ENCODE measurements around the gene CREG1. TPM values are rescaled to one million over a fixed set of nuclear protein-coding genes. Genes with fewer than 3 reads are reported as not detected.

CREG1 gene
- total and polyA plus RNA-seq, 2 experiments from 2014 or later, result 21.2 to 42.7 TPM

DNA sequence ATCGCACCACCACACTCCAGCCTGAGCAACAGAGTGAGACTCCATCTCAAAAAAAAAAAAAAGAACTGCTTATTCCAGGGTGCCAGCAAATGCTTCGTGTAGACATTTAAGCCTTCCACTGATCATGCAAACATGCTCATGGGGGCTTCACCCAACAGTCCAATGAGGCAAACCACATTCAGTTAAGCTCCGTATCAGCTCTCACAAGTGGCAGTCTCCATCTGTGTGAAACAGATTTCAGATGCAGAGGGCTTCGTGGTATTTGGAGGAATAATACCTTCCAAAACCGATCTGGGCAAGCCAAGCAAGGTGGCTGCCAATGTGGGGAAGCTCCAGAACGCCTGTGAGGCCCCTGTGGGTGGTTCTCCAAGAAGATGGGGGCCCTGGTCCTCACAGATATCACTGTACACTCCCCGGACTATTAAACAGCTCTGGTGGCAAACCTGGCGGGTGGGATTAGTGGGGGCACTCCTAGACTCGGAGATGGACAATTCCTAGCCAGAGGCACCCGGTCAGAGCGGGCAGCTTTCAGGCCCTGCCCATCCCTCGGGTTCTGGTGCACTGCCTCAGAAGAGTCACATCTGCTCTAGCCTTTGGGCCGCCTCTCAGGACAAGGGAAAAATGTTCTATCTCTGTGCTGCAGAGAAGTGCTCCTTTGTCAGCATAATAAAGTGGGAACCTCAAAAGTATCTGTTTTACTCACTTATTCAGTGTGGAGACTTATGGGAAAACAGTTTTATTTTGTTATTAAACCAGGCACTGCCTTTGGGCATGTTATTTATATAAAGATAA is 10.2 kb downstream of the CREG1 start:
- H4K20me1 ChIP-seq (replicated peaks; ENCODE audit: insufficient read depth), result no peaks in the 10 kb centered on the region
- H3K79me2 ChIP-seq (replicated peaks; ENCODE audit: insufficient read depth), result no peaks in the 10 kb centered on the region
- no peaks in the 10 kb centered on the region for H3K27me3 ChIP-seq (ENCODE audit: insufficient read depth)
- ATAC-seq, result no peak
- H3K36me3 ChIP-seq (ENCODE audit: insufficient read depth), result peaks cover 7% of the 10 kb centered on the region; the same call in 1 of the 2 replicates
- Mint-ChIP-seq H3K27ac (no peak overlapping the region), H3K27me3 (ENCODE audit: insufficient read depth, low read depth, poor library complexity) (peaks cover 5% of the 10 kb centered on the region), H3K36me3 (ENCODE audit: low read depth) (peaks cover 19% of the 10 kb centered on the region), H3K4me3 (no peak overlapping the region), H3K4me1 (peaks cover 13% of the 10 kb centered on the region; the same call in 2 of the 3 replicates), H3K9me3 (no peaks in the 10 kb centered on the region)
- no peak overlapping the region for H2AFZ ChIP-seq
- H3F3A ChIP-seq (replicated peaks; ENCODE audit: low read depth), result no peaks in the 10 kb centered on the region
- no peak for DNase-seq (ENCODE audit: low spot score)
- H3K27ac ChIP-seq (ENCODE audit: low read depth), result no peak overlapping the region
- TF ChIP-seq STAT1 (IDR thresholded peaks at IDR 0.05; ENCODE audit: unreplicated experiment), result no peak
- TF ChIP-seq POLR2AphosphoS5 (IDR thresholded peaks at IDR 0.05; ENCODE audit: low read depth), result no peak
- TF ChIP-seq, protein P1, sequence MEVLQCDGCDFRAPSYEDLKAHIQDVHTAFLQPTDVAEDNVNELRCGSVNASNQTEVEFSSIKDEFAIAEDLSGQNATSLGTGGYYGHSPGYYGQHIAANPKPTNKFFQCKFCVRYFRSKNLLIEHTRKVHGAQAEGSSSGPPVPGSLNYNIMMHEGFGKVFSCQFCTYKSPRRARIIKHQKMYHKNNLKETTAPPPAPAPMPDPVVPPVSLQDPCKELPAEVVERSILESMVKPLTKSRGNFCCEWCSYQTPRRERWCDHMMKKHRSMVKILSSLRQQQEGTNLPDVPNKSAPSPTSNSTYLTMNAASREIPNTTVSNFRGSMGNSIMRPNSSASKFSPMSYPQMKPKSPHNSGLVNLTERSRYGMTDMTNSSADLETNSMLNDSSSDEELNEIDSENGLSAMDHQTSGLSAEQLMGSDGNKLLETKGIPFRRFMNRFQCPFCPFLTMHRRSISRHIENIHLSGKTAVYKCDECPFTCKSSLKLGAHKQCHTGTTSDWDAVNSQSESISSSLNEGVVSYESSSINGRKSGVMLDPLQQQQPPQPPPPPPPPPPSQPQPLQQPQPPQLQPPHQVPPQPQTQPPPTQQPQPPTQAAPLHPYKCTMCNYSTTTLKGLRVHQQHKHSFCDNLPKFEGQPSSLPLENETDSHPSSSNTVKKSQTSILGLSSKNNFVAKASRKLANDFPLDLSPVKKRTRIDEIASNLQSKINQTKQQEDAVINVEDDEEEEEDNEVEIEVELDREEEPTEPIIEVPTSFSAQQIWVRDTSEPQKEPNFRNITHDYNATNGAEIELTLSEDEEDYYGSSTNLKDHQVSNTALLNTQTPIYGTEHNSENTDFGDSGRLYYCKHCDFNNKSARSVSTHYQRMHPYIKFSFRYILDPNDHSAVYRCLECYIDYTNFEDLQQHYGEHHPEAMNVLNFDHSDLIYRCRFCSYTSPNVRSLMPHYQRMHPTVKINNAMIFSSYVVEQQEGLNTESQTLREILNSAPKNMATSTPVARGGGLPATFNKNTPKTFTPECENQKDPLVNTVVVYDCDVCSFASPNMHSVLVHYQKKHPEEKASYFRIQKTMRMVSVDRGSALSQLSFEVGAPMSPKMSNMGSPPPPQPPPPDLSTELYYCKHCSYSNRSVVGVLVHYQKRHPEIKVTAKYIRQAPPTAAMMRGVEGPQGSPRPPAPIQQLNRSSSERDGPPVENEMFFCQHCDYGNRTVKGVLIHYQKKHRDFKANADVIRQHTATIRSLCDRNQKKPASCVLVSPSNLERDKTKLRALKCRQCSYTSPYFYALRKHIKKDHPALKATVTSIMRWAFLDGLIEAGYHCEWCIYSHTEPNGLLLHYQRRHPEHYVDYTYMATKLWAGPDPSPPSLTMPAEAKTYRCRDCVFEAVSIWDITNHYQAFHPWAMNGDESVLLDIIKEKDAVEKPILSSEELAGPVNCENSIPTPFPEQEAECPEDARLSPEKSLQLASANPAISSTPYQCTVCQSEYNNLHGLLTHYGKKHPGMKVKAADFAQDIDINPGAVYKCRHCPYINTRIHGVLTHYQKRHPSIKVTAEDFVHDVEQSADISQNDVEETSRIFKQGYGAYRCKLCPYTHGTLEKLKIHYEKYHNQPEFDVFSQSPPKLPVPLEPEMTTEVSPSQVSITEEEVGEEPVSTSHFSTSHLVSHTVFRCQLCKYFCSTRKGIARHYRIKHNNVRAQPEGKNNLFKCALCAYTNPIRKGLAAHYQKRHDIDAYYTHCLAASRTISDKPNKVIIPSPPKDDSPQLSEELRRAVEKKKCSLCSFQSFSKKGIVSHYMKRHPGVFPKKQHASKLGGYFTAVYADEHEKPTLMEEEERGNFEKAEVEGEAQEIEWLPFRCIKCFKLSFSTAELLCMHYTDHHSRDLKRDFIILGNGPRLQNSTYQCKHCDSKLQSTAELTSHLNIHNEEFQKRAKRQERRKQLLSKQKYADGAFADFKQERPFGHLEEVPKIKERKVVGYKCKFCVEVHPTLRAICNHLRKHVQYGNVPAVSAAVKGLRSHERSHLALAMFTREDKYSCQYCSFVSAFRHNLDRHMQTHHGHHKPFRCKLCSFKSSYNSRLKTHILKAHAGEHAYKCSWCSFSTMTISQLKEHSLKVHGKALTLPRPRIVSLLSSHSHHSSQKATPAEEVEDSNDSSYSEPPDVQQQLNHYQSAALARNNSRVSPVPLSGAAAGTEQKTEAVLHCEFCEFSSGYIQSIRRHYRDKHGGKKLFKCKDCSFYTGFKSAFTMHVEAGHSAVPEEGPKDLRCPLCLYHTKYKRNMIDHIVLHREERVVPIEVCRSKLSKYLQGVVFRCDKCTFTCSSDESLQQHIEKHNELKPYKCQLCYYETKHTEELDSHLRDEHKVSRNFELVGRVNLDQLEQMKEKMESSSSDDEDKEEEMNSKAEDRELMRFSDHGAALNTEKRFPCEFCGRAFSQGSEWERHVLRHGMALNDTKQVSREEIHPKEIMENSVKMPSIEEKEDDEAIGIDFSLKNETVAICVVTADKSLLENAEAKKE (CRISPR knock-in tag; IDR thresholded peaks at IDR 0.05), result no peak
- no peak for TF ChIP-seq ZNF331 (CRISPR knock-in tag; IDR thresholded peaks at IDR 0.05; ENCODE audit: low read depth)
- TF ChIP-seq, protein P2, sequence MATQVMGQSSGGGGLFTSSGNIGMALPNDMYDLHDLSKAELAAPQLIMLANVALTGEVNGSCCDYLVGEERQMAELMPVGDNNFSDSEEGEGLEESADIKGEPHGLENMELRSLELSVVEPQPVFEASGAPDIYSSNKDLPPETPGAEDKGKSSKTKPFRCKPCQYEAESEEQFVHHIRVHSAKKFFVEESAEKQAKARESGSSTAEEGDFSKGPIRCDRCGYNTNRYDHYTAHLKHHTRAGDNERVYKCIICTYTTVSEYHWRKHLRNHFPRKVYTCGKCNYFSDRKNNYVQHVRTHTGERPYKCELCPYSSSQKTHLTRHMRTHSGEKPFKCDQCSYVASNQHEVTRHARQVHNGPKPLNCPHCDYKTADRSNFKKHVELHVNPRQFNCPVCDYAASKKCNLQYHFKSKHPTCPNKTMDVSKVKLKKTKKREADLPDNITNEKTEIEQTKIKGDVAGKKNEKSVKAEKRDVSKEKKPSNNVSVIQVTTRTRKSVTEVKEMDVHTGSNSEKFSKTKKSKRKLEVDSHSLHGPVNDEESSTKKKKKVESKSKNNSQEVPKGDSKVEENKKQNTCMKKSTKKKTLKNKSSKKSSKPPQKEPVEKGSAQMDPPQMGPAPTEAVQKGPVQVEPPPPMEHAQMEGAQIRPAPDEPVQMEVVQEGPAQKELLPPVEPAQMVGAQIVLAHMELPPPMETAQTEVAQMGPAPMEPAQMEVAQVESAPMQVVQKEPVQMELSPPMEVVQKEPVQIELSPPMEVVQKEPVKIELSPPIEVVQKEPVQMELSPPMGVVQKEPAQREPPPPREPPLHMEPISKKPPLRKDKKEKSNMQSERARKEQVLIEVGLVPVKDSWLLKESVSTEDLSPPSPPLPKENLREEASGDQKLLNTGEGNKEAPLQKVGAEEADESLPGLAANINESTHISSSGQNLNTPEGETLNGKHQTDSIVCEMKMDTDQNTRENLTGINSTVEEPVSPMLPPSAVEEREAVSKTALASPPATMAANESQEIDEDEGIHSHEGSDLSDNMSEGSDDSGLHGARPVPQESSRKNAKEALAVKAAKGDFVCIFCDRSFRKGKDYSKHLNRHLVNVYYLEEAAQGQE (IDR thresholded peaks at IDR 0.05; ENCODE audit: unreplicated experiment), result no peak
- TF ChIP-seq ZNF114 (CRISPR knock-in tag; IDR thresholded peaks at IDR 0.05), result no peak
- no peak for TF ChIP-seq NANOG (IDR thresholded peaks at IDR 0.05; ENCODE audit: borderline replicate concordance)
- TF ChIP-seq JUNB (IDR thresholded peaks at IDR 0.05; ENCODE audit: unreplicated experiment), result no peak
- no peak for TF ChIP-seq EZH2phosphoT487 (IDR thresholded peaks at IDR 0.05; ENCODE audit: unreplicated experiment)
- TF ChIP-seq CREB1 (CRISPR knock-in tag; IDR thresholded peaks at IDR 0.05; ENCODE audit: low read depth), result no peak
- TF ChIP-seq EZH2 (IDR thresholded peaks at IDR 0.05; ENCODE audit: low read depth, unreplicated experiment), result no peak
- TF ChIP-seq, protein P3, sequence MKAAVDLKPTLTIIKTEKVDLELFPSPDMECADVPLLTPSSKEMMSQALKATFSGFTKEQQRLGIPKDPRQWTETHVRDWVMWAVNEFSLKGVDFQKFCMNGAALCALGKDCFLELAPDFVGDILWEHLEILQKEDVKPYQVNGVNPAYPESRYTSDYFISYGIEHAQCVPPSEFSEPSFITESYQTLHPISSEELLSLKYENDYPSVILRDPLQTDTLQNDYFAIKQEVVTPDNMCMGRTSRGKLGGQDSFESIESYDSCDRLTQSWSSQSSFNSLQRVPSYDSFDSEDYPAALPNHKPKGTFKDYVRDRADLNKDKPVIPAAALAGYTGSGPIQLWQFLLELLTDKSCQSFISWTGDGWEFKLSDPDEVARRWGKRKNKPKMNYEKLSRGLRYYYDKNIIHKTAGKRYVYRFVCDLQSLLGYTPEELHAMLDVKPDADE (IDR thresholded peaks at IDR 0.05), result no peak
- no peaks in the 10 kb centered on the region for H3K4me1 ChIP-seq (ENCODE audit: insufficient read depth)
- H3K4me3 ChIP-seq, result no peak overlapping the region
- no peak overlapping the region for H3K4me2 ChIP-seq
- no peaks in the 10 kb centered on the region for H3K9me2 ChIP-seq (ENCODE audit: insufficient read depth)

Data from GM23338 (cell line).